ENCODE results near the gene DNAJB6.

Gene DNAJB6

GRCh38 chr7:157362729-157363128, 25.9 kb downstream of the DNAJB6 start:
- no peak overlapping the region for H3K4me3 ChIP-seq (ENCODE audit: low read depth, low read length)
- no peak for DNase-seq (ENCODE audit: low read depth)
- TF ChIP-seq MAX (IDR thresholded peaks at IDR 0.05; ENCODE audit: low read depth, low read length) (no peak), CTCF (IDR thresholded peaks at IDR 0.05; ENCODE audit: low read depth, low read length) (no peak), POLR2A (IDR thresholded peaks at IDR 0.05; ENCODE audit: extremely low read depth, insufficient read length) (no peak), MYC (IDR thresholded peaks at IDR 0.05; ENCODE audit: low read depth, low read length) (no peak)

GRCh38 chr7:157366722-157367121, 29.9 kb downstream of the DNAJB6 start:
- TF ChIP-seq MAX (IDR thresholded peaks at IDR 0.05; ENCODE audit: low read depth, low read length), result no peak
- no peak for TF ChIP-seq MYC (IDR thresholded peaks at IDR 0.05; ENCODE audit: low read depth, low read length)
- no peak for TF ChIP-seq CTCF (IDR thresholded peaks at IDR 0.05; ENCODE audit: low read depth, low read length)
- TF ChIP-seq POLR2A (IDR thresholded peaks at IDR 0.05; ENCODE audit: extremely low read depth, insufficient read length), result no peak
- H3K4me3 ChIP-seq (ENCODE audit: low read depth, low read length), result no peak overlapping the region
- DNase-seq (ENCODE audit: low read depth), result no peak

- no peak for DNase-seq (ENCODE audit: low read depth)
- H3K4me3 ChIP-seq (ENCODE audit: low read depth, low read length), result no peak overlapping the region
- TF ChIP-seq CTCF (IDR thresholded peaks at IDR 0.05; ENCODE audit: low read depth, low read length) (no peak), POLR2A (IDR thresholded peaks at IDR 0.05; ENCODE audit: extremely low read depth, insufficient read length) (no peak), MYC (IDR thresholded peaks at IDR 0.05; ENCODE audit: low read depth, low read length) (no peak), MAX (IDR thresholded peaks at IDR 0.05; ENCODE audit: low read depth, low read length) (no peak)
Observed at GRCh38 chr7:157368955-157369354, 32.2 kb downstream of the DNAJB6 start.

- no peak overlapping the region for H3K4me3 ChIP-seq (ENCODE audit: low read depth, low read length)
- DNase-seq (ENCODE audit: low read depth), result no peak
- TF ChIP-seq POLR2A (IDR thresholded peaks at IDR 0.05; ENCODE audit: extremely low read depth, insufficient read length), result no peak
- no peak for TF ChIP-seq MAX (IDR thresholded peaks at IDR 0.05; ENCODE audit: low read depth, low read length)
- no peak for TF ChIP-seq MYC (IDR thresholded peaks at IDR 0.05; ENCODE audit: low read depth, low read length)
- TF ChIP-seq CTCF (IDR thresholded peaks at IDR 0.05; ENCODE audit: low read depth, low read length), result no peak
Observed at GRCh38 chr7:157370742-157371141, 33.9 kb downstream of the DNAJB6 start.

- DNase-seq (ENCODE audit: low read depth), result no peak
- TF ChIP-seq POLR2A (IDR thresholded peaks at IDR 0.05; ENCODE audit: extremely low read depth, insufficient read length) (no peak), CTCF (IDR thresholded peaks at IDR 0.05; ENCODE audit: low read depth, low read length) (no peak), MAX (IDR thresholded peaks at IDR 0.05; ENCODE audit: low read depth, low read length) (no peak), MYC (IDR thresholded peaks at IDR 0.05; ENCODE audit: low read depth, low read length) (no peak)
Observed at GRCh38 chr7:157371296-157371695, 34.5 kb downstream of the DNAJB6 start.

More at GRCh38 chr7:157371296-157371695, 34.5 kb downstream of the DNAJB6 start:
- H3K4me3 ChIP-seq (ENCODE audit: low read depth, low read length), result no peak overlapping the region
